Measurements from ENCODE around the gene NTN1.

GRCh38 chr17:9255833-9256232 is 234.5 kb downstream of the NTN1 start:
- TF ChIP-seq CTCF (IDR thresholded peaks at IDR 0.05; ENCODE audit: low read depth, low read length, poor library complexity, severe bottlenecking) = no peak
- TF ChIP-seq EZH2phosphoT487 (IDR thresholded peaks at IDR 0.05; ENCODE audit: borderline replicate concordance, low read length) = no peak

Measured in DOHH2 (cell line).